KBM-7 (cell line): Measurements from ENCODE around the gene OR52A1.

ENCODE experiments used
- DNase-seq: peaks from one replicate; pipeline ENCODE4 v3.0.0-alpha.2; 2015
- in situ Hi-C: fragments of 300-500 bp; cut with MboI; formaldehyde crosslinking; loops from 2 replicates; pipeline ENCODE4 v1.14.3; 2020; ENCODE audit warnings: low sequenced_read_pairs, low pct_unique_long_range_greater_than_20kb, mixed read lengths

OR52A1 gene

GRCh38 chr11:5137996-5138395 lies 16.6 kb downstream of the OR52A1 start, which contains the start of gene OR52A5:
OR52A5 (minus strand) TSS chr11:5138356; CDS start chr11:5132642, 5,714 bp downstream.
- DNase-seq, result no peak
- in situ Hi-C loops, result no loop called here

GRCh38 chr11:5137014-5137413 lies 17.5 kb downstream of the OR52A1 start:
- in situ Hi-C loops, result no loop called here
- DNase-seq, result no peak

- DNase-seq, result no peak
- in situ Hi-C loops, result no loop called here
Observed at GRCh38 chr11:5136261-5136660, 18.3 kb downstream of the OR52A1 start.

GRCh38 chr11:5131584-5132335 lies 22.8 kb downstream of the OR52A1 start:
- no peak for DNase-seq
- in situ Hi-C loops, result no loop called here

- in situ Hi-C loops, result no loop called here
- DNase-seq, result no peak
Observed at GRCh38 chr11:5129457-5129877, 25.1 kb downstream of the OR52A1 start.

GRCh38 chr11:5124891-5125620 lies 29.5 kb downstream of the OR52A1 start:
- no peak for DNase-seq
- in situ Hi-C loops, result no loop called here

GRCh38 chr11:5123802-5124521 lies 30.6 kb downstream of the OR52A1 start:
- in situ Hi-C loops, result no loop called here
- peak; percentile 64 for DNase-seq

- no peak for DNase-seq
- in situ Hi-C loops, result no loop called here
Observed at GRCh38 chr11:5118893-5119292, 35.7 kb downstream of the OR52A1 start.

- in situ Hi-C loops, result no loop called here
- no peak for DNase-seq
Observed at GRCh38 chr11:5117588-5117987, 37.0 kb downstream of the OR52A1 start.

- in situ Hi-C loops, result no loop called here
- no peak for DNase-seq
Observed at GRCh38 chr11:5115339-5115738, 39.2 kb downstream of the OR52A1 start.

- no peak for DNase-seq
- in situ Hi-C loops, result no loop called here
Observed at GRCh38 chr11:5107285-5107684, 47.3 kb downstream of the OR52A1 start.

- no peak for DNase-seq
- in situ Hi-C loops, result no loop called here
Observed at GRCh38 chr11:5103066-5103465, 51.5 kb downstream of the OR52A1 start.

- no peak for DNase-seq
Observed at GRCh38 chr11:5102246-5102645, 52.3 kb downstream of the OR52A1 start.

GRCh38 chr11:5096011-5096410 lies 58.5 kb downstream of the OR52A1 start:
- in situ Hi-C loops, result no loop called here
- DNase-seq, result no peak

More at GRCh38 chr11:5102246-5102645, 52.3 kb downstream of the OR52A1 start:
- in situ Hi-C loops, result no loop called here
